ENCODE measurements around the gene TTC23. TPM values are rescaled to one million over a fixed set of nuclear protein-coding genes. Genes with fewer than 3 reads are reported as not detected.

TTC23 gene, protein sequence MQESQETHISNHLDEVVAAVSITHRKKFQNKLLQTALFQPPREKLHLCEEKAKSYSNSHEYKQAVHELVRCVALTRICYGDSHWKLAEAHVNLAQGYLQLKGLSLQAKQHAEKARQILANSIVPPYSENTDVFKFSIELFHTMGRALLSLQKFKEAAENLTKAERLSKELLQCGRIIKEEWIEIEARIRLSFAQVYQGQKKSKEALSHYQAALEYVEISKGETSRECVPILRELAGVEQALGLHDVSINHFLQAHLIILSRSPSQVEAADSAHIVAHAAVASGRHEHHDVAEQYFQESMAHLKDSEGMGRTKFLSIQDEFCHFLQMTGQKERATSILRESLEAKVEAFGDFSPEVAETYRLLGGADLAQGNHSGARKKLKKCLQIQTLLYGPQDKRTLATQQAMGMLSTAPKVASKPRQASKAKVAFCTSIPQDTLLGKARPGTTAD
- 29.7 TPM for total RNA-seq

DNA sequence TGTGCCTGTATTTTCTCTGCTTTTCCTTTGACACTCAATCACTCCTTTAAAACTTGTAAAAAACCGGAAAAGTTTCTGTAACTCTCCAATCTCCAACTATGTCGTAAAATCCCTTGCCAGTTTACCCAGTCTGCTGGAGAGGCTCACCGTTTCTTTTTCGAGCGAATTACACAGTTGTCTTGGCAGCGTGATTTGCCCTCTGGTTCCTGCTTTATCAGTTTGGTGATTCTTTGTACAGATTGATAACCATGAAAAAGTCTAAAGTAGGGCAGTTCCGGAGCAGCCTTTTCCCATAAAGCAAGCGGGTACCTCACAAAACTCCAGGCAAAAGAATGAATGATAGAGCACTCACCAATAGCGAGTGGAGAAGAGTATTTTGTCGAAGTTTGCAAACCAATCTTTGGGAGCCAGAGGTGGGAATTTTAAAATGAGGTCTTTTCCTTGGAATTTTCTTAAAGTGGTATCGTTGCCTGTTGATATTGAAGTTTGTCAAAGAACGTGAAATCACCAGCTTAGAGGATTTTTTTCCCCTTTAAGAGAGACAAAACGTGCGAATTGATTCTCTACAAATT, at the start of gene TTC23:
TSS of gene TTC23 (minus strand) at position 312 of the 572 bp plus-strand sequence. CDS start 20,869 bp downstream, outside the sequence.
- peak; percentile 46 for DNase-seq (ENCODE audit: low spot score)

DNA sequence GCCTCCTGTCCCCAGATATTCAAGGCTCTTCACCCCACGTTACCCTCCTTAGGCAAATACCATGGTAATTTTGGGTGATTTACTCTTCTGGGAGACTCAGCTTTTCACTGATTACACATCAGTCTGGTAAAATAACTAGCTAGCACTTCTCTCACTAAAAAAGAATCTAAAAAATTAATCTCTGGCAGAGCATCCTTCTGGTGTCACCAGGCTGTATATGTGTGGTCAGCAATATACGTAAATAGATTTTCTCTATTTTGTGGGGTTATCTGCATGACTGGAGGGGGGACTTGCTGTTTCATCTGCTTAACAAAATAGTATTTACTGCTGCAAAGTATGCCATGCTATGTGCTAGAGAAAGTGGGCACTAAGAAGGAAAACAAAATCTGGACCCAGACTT, 47.0 kb upstream of the TTC23 start:
- DNase-seq (ENCODE audit: low spot score): no peak

DNA sequence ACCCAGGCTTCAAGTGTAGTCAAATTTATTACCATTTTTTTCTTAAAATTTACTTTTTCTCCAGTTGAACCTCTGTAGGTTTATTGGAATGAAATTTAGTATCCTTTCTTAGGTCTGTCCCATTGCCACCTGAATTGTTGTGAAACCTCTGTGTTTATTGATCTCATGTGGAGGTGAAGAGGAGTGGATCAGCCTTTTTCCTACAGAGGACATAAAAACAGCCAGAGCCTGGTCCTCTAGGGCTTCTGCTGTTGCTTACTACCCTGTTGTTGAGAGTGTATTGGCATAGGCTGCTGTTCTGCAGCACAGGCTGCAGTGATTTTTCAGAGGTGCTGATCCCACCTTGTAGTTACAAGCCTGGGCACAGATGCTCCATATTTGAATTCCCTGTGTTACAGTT, 46.5 kb upstream of the TTC23 start:
- DNase-seq (ENCODE audit: low spot score): no peak

DNA sequence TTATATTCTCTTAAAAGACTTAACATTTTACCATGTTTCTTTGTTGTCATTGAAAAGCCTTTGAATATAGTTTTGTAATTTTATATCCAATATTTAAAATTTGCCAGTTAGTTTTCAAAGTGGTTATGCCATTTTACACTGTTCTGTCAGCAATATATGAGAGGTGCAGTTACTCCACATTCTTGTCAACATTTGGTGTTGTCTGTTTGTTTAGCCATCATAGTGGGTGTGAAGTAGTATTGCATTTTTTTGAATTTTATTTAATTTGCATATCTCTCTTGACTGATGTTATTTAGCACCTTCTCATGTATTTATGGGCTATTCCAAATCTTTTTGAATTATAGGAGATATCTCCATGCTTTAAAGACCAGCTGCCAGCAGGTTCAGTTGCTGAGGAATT, 42.3 kb upstream of the TTC23 start:
- DNase-seq (ENCODE audit: low spot score): no peak

DNA sequence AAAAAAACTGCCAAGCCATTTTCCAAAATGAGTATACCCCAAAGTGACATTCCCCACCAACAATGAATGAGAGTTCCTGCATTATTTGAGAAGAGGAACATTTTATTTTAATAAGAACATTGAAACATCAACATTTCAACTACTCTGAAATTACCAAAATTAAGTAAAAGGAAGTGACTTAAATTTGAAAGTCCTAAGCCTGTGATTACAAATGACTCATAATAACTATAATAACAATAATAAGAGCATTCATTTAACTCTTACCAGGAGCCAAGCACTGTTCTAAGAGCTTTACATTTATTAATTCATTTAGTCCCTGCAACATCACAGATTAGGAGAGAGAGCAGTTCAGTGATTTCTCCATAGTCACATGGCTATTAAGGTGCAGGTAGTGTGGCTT, 34.3 kb upstream of the TTC23 start:
- DNase-seq (ENCODE audit: low spot score): no peak

DNA sequence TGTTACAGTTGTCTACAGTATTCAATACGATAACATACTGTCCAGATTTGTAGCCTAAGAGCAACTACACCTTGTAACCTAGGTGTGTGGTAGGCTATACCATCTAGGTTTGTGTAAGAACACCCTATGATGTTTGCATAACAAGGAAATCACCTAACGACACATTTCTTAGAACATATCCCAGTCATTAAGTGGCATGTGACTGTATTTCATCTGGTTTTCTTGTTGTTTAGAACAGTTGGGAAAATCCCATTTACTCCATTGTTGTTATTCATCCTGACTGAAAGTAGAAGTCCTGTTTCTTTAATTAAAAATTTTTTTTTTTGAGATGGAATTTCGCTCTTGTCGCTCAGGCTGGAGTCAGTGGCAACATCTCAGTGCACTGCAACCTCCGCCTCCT, 33.2 kb upstream of the TTC23 start:
- DNase-seq (ENCODE audit: low spot score): no peak

DNA sequence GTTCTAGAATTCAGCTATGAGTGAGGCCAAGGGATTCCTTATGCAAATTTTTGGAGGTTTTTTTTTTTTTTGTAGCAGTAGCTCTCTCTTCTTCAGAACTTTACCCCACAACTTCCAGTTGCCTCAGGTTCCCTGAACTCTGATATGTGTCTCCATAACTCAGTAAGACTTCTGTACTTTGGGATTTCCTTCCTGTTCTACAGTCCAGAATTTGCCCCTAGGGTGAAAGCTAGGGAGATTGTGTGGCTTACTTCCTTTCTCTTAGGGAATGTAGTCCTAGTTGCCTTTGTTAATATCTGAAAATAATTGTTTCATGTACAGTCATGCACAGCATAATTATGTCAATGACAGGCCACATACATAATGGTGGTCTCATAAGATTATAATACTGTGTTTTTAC, 32.7 kb upstream of the TTC23 start:
- no peak for DNase-seq (ENCODE audit: low spot score)

DNA sequence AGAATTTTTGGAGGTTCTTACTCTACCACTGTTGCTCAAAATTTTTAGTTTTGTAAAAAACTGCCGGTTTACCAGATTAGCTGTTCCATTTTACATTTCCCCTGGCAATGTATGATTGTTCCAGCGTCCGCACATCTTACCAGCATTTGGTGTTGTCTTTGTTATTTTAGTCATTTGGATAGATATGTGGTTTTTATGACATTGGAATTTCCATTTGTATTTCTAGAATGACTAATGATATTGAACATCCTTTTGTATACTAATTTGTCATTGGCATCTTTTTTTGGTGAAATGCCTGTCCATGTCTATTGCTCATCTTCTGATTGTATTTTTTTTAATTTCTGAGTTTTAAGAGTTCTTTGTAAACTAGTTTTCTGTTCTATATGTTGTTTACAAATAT, 30.4 kb upstream of the TTC23 start:
- DNase-seq (ENCODE audit: low spot score): no peak

DNA sequence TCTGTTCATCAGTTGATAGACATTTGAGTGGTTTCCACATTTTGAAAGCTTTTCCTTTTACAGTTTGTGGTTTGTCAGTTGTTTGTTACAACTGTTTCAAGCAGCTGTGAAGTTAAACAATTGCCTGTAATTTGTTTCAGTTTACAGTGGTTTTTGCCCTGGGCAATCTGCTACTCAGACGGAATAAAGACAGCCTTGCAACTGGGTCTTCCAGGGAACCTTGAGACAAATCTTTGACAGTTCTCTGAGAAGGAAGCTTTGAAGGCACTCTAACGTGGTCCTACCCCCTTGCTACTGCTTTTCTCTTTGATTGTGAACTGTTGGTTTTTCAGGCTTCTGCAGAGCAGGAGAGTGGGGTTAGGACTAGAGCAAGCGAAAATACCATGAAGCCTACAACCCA, 29.9 kb upstream of the TTC23 start:
- DNase-seq (ENCODE audit: low spot score): no peak

DNA sequence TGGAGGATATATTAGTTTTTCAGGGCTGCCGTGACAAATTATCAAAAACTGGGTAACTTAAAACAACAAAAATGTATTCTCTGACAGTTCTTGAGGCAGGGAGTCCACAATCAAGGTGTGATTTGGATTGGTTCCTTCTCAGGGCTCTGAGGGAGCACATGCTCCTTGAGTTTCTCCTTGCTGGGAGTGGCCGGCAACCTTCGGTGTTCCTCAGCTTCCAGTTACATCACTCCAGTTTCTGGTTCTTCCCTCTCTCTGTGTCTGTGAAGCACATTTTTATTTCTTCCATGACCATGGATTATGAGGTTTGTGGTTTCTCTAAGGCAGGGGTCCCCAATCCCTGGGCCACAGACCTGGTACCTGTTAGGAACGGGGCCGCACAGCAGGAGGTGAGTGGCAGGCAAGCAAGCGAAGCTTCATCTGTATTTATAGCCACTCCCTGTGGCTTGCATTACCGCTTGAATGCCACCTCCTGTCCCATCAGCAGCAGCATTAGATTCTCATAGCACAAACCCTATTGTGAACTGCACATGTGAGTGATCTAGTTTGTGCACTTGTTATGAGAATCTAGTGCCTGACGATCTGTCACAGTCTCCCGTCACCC, 26.2 kb upstream of the TTC23 start:
- DNase-seq (ENCODE audit: low spot score): no peak

DNA sequence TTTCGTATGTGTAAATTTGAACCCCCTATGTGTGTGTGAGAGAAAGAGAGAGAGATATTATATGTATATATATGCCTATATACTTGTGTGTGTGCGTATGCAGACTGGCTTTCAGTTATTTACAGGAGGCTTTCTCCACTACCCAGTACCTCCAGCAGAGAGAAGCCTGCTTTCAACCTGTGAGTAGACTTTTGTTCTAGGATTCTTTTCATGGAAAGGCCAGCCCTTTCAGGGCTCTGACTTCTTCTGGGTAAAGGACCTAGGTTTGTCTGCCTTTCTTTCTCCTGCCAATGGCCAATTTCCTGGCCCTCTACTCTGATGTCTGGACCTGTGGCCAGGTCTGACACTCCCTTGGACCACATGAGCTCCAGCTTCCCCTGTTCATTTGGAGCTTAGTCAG, 25.7 kb upstream of the TTC23 start:
- no peak for DNase-seq (ENCODE audit: low spot score)

DNA sequence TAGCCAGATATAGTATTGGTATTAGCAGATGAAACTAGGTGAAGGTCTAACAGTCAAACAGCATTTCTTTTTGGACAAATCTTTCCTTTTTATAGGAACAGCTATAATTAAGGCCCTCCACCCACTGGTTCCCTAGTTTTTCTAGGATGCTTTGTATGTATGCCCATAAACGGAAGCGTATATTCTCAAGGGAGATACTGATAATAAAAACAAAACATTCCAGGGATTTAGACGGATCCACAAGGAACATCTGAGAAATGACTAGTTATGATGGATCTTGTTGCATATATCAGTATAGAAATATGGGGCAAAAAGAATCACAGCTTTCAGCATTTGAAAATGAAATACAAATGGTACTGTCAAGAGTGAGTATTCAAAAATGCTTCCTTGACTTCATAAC, 24.4 kb upstream of the TTC23 start:
- no peak for DNase-seq (ENCODE audit: low spot score)

DNA sequence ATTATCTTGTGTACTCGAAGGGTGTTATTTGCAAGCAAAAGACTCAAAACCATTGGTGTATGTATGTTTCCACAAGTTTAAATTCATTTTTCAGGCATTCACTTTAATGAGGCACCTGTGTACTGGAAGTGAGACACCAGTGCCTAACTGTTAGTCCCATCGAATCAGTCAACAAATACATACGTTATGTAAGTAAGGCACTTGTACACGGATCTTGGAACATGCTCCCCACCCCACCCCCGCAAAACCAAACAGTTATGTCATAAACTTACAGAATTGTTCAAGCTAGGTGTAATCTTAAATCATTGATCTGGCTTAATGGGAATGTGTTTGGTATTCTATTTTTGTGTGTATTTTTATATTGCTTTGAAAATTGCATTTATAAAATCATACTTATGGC, 19.1 kb upstream of the TTC23 start:
- no peak for DNase-seq (ENCODE audit: low spot score)

DNA sequence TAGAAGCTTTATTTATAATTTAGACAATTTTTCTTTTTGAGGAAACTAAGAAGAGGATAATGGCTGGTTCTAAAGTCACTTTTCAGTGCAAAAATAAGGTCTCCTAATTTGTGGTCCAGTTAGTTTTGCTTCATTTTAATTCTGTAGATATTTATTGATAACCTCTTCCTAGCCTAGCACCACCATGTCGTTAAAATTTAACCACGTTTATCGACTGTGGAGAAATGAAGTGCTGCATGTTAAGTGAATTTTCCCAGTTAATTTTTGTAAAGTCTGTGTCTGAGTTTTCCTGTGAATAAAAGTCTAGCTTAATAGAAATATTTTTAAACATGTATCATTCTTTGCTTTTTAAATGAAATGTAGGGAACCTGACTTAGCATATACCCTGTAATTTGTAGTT, 18.6 kb upstream of the TTC23 start:
- no peak for DNase-seq (ENCODE audit: low spot score)

DNA sequence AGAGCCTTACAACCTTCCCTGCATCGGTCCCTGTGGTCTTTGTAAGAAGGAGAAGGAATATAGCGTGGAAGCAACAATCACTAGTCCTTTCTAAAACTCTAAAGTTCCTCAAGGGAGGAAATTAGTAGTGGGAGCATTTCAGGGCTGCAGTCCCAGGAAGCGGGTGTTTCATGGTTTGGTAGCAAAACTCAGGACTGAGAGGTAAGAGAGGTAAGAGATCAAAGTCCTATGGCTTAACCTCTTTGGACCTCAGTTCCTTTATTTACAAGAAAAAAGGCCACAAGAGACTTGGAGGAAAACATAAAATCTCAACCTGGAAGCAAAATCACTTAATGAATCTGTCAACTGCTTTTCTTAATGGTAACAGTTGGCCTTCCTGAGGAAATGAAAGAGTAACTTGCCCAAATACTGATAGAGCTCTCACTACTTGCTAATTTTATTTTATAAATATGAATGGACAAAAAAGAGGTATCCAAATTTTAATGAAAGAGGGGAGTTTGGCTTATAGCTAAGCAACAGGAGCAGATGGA, 16.2 kb upstream of the TTC23 start:
- no peak for DNase-seq (ENCODE audit: low spot score)

DNA sequence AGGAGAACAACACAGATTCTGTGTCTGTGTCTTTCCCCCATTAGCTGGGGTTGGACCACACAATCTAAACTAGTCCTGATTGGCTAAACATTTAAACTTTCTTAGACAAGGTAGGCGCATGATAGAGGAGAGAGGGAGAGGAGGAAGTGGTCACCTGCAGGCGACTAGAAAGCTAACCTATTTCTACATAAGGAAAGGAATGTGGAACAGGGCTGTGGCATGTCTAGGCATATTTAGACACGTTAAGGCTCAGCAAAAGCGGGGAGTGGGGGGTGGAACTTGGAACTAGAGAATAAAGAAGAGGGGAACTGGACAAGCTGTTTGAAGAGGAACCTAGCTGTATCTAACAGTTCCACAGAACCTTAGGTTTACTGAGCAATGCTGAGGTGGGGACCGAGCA, 14.7 kb upstream of the TTC23 start:
- no peak for DNase-seq (ENCODE audit: low spot score)

DNA sequence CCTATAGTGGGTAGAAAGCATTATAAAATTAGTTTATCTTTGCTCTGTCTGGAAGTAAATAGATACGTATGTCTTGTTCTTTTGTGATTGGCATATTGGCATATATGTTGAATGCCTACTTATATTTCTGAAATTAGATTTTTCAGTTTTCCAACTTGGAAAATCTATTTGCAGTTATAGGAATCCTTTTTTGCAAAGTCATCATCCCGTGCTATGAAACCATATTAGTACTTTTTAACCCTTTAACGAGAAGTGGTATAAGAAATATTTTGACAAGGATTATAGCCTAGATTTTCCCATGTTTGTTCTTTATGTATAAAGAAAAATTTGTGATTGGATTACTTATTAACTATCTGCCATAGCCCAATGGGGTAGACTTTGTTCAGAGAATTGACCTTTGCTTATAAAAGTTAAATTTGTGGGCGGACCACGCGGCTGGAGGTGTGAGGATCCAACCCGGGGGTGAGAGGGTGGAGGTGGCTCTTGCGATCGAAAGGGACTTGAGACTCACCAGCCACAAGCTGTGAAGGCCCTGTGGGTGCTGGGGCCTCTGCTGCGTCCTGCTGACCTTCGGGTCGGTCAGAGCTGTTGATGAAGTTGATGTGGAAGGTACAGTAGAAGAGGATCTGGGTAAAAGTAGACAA, 7.8 kb upstream of the TTC23 start:
- peak; percentile 21 for DNase-seq (ENCODE audit: low spot score)

DNA sequence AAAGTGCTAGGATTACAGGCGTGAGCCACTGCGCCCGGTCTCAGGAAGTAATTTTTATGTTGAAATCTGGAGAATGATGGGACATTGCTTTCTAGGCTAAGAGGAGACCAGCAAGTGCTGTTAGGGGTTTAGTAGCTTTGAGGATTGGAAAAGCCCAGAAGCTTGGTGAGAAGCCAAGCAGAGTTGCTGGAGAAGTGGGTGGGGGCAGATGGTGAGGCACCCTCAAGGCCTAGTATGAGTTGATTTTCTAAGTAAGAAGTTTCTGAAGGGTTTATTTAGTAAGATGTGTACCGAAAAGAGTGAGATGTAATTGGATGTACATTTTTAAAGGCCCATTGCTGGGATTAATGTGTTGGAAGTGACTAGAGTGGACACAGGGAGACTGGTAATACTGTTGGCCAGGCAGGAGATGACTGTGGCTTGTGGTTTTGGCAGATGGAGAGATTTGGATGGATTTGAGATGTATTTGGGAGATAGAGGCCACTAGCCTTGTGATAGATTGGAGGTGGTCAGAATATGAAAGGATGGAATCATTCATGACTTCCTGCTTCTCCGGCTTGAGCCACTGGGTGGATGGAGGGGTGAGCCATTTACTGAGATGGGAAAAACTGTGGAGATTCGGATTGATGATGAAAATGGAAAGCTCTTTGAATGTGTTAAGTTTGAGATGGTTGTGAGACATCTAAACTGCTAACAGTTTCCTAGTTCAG, 4.2 kb upstream of the TTC23 start:
- no peak for DNase-seq (ENCODE audit: low spot score)

DNA sequence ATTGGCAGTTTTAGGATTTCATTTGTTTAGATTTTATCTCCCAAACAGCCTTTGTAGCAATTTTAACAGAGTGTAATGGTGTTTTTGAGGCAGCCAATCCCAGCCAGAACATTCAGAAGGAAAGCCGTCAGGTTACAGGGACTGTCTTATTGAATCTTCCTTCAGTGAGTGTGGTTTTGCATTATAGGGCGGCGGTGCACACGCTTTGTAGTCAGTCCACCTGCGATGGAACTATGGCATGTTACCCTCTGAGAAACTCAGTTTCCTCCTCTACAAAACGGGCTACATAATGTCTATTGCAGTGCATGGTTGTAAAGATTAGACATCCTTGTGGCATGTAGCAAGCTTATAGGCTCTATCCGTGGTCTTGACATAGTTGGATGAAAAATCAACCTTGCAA, 2.9 kb upstream of the TTC23 start:
- DNase-seq (ENCODE audit: low spot score): no peak

DNA sequence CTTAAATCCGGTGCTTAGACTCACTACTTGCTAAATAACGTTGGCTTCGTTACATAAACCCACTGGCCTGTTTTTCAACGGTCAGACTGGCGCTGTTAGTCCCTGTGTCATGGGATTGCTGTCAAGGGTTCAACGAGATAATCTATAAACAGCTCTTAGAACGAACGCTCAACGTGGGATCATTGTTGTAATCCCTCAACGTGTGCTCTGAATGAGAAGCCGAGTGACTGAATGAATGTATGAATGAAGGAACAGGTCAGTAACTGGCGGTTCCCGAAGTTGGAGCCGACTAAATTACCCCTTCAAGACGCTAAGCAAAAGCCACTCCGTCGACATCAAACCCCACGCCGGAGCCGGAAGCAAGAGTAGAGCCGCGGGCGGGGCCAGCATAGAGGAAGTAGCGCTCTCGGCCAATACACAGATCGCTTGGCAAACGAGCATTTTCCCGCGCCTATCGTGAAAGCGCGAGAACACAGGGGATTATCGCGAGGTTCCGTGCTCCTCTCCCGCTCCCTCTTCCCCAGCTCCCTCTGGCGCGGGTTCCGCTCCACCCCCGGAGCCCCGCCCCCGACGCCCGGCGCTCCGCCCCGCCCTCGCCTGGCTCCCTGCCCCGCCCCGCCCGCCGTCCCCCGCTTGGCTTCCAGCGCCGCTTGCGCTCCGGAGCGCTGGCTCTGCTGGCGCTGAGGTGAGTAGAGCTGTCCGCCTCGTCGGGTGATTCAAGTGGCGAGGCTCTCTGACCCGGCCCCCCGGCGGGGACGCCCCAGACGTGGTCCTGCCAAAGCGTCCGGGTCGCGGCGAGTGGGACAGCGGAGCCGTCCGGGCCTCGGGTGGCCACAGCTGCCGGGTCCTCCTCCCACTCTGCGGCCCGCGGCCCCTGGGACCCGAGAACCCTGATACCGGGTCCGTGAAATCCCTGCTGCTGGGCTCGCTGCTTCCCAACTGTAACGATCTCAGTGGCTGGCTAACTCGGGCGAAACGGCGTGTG, 1.8 kb upstream of the TTC23 start, which contains the start of gene LRRC28:
TSS of gene LRRC28 (plus strand) at position 625 of the 985 bp plus-strand sequence. CDS start 4,477 bp downstream, outside the sequence.
- peak; percentile 99 for DNase-seq (ENCODE audit: low spot score)
